ENCODE results near the gene MAP1B.

DNA sequence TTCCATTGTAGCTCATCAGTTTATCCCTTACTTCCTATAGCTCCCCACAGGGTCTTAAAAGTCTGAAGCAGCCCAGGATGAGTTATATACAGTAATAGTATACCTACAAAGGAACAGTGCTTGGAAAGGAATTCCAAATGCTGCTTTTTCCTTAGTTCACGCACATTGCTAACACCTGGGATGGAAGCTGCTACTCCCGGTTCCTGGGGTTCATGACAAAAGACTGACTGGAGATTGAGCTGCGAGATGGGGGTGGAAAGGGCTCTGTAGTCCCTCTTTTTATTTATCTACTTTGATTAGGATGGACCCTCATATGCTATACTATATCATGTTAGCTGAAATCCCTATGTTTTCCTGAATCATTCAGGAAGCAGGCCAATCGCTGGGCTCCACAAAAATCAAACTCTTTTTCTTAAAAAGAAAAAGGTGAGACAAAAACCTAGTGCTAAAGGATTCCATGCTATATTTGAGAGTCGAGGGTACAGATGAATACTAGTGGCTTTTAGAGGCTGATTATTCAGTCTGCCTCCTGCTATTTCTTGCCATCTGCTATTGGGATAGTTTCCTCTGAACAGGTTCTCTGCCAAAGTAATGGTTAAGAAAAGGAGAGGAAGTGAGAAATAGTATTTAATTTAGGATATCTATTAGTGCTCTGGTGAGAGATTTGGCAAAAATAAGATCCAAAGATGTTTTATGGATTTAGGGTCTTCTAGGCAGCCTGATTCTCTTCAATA, 131.6 kb downstream of the MAP1B start:
- TF ChIP-seq CTCF (IDR thresholded peaks at IDR 0.05; ENCODE audit: low read length) (no peak), EZH2 (IDR thresholded peaks at IDR 0.05; ENCODE audit: borderline replicate concordance, low read length) (no peak)

Measured in OCI-LY1 (cell line).